HG02798 (cell line): Measurements from ENCODE around the gene KLHL28.

Source experiments
- ATAC-seq: cut with Tn5 transposase; IDR thresholded peaks from one replicate; pipeline ENCODE4 v1.9.1; 2021; ENCODE audit warnings: mild to moderate bottlenecking; ENCODE audit not compliant: unreplicated experiment, poor library complexity

The KLHL28 gene

GRCh38 chr14:44960646-44961045 is 1.1 kb downstream of the KLHL28 start:
- no peak for ATAC-seq

GRCh38 chr14:44960146-44960545 is 1.6 kb downstream of the KLHL28 start:
- no peak for ATAC-seq

DNA sequence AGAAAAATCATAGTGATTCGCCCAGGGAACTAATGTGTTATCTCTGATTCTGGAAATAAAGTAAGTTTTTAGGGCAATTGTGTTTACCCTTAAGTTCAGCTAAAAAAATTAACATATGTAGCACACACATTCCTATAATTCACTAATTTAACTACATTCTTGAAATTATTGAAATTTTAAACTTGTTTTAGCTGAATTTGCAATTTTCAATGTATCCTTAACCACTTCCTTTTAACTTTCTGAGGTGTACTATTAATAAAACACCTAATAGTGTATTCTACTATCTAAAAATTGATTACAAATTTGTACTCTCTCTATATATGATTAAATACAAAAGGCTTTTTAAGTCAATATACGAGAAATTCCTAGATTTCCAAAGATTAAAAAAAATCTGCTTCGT is 2.2 kb downstream of the KLHL28 start:
- no peak for ATAC-seq

GRCh38 chr14:44956866-44957265 is 4.9 kb downstream of the KLHL28 start:
- ATAC-seq = no peak

- no peak for ATAC-seq
Measured at GRCh38 chr14:44955528-44955927, 6.2 kb downstream of the KLHL28 start.

- ATAC-seq = no peak
Measured at GRCh38 chr14:44954750-44955149, 7.0 kb downstream of the KLHL28 start.

GRCh38 chr14:44952391-44953110 is 9.2 kb downstream of the KLHL28 start:
- ATAC-seq = no peak

- no peak for ATAC-seq
Measured at GRCh38 chr14:44951051-44951450, 10.7 kb downstream of the KLHL28 start.

DNA sequence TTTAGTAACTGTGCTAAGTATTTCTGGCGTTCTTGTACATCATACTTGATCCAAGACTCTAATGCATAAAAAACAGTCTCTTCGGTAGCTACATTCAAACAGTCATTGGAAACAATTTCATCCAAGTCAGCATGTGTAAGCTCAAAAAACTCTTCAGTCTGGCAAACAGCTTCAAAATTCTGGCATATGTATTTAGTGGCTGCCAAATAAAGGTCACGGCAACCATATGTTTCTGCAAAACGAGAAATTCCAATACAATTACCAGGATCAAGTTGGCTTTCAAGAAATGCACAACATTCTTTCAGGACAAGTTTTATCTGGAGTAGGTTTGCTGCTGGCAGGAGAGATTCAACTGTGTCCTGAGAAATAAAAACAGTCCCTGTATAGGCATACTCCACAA is 16.5 kb downstream of the KLHL28 start:
- ATAC-seq = no peak

- ATAC-seq = no peak
Measured at GRCh38 chr14:44944107-44944506, 17.6 kb downstream of the KLHL28 start.

DNA sequence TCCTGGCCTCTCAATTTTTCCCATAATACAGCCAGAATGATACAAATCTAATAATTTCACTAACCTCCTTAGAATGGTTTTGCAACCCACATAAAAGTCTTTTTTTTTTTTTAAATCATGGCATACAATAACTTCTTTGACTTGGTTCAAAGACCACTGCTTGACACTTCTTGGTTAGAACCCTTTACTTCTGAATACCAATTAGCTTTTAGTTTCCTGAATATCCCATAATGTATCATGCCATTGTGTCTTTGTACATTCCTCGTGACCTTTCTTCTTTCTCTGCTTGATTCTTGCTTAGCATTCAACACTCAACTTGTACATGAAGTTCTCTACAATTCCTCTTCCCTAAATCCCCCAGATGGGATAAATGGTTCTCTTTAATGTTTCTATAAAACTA is 19.3 kb downstream of the KLHL28 start:
- no peak for ATAC-seq

- ATAC-seq = no peak
Measured at GRCh38 chr14:44941591-44941990, 20.2 kb downstream of the KLHL28 start.

- ATAC-seq = no peak
Measured at GRCh38 chr14:44940944-44941343, 20.8 kb downstream of the KLHL28 start.

- no peak for ATAC-seq
Measured at GRCh38 chr14:44940211-44940610, 21.5 kb downstream of the KLHL28 start.

DNA sequence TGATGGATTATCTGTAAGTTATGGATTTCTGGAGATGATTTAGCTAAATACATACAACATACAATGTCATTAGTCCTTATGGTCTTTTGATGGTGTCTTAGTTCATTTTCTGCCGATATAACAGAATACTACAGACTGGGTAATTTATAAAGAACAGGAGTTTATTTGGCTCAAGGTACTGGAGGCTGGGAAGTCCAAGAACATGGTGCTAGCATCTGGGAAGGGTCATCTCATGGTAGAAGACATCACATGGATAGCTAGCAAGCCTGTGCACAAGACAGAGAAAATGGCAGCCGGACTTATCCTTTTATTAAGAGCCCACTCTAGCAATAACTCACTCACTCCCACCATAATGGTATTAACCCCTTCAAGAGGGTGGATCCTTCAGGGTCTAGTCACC is 24.2 kb downstream of the KLHL28 start:
- no peak for ATAC-seq

DNA sequence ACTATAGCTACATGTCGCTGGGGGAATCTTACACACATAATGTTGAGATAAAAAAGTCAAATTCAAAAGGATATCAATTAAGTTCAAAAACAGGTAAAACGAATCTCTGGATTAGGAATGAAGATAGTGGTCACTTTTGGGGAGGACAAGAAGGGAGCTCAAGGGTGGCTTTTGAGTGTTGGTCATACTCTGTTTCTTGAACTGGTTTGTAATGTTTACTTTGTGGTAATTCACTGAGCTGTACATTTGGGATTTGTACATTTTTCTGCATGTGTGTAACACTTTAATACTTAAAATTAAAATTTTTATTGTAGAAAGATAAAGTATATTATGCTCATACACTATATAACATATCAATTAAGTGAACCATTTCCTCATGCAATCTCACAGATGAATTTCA is 26.6 kb downstream of the KLHL28 start:
- no peak for ATAC-seq

DNA sequence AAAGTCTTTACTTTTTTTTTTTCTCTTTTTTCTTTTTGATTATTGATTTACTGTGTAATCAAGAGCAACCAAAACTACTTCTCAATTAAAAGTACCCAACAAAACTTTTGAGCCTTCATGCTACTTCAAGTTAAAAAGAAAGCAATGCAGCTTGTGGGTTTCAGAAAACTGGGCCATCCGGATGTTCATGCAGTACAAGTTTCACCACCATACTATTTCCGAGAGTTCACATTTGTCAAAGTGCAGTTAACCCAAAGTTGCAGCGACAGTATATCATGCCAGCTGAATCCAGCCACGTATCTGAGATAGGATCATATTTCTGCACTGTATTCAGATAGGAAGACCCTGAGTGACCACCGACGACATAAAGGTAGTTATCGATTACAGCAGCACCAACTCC is 33.0 kb downstream of the KLHL28 start:
- ATAC-seq = no peak

GRCh38 chr14:44914849-44915248 is 46.9 kb downstream of the KLHL28 start:
- no peak for ATAC-seq

GRCh38 chr14:44912041-44912869 is 49.5 kb downstream of the KLHL28 start:
- no peak for ATAC-seq

- no peak for ATAC-seq
Measured at GRCh38 chr14:44910821-44911220, 50.9 kb downstream of the KLHL28 start.

- no peak for ATAC-seq
Measured at GRCh38 chr14:44901696-44902095, 60.1 kb downstream of the KLHL28 start.

DNA sequence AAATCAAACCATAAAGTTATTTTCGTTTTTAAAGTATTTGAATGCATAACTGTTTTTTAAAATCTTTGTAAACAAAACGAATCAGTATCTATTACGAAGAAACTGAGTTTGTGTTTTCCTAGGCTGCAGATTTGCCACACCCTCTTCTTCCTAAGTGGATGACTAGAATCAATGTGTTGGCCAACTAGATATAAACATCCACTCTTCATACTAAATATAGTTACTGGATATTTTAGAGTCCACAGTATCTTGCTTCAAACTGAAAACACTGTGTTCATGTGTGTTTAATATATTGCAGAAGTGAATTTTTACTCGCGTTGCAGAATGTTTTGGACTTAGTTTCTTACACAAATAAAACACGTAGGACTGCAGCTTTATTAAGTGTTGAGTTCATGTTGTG is 63.2 kb downstream of the KLHL28 start:
- ATAC-seq = no peak
